8988T (cell line): ENCODE measurements around the gene NBEAL2.

ENCODE experiments used
- DNase-seq: peaks from one replicate; pipeline ENCODE4 v3.0.0; 2011

NBEAL2 gene

GRCh38 chr3:47000198-47000815 lies 20.8 kb downstream of the NBEAL2 start:
- peak; percentile 78 for DNase-seq

- DNase-seq: no peak
These were observed 21.7 kb downstream of the NBEAL2 start for GRCh38 chr3:47000922-47001730.

GRCh38 chr3:47001731-47002170 lies 22.3 kb downstream of the NBEAL2 start:
- DNase-seq: no peak

GRCh38 chr3:47002171-47003055 lies 22.9 kb downstream of the NBEAL2 start:
- DNase-seq: peak; percentile 77

- no peak for DNase-seq
These were observed 23.6 kb downstream of the NBEAL2 start for GRCh38 chr3:47003056-47003410.

- peak; percentile 34 for DNase-seq
These were observed 24.2 kb downstream of the NBEAL2 start for GRCh38 chr3:47003461-47004368.

GRCh38 chr3:47004369-47005211 lies 25.1 kb downstream of the NBEAL2 start:
- DNase-seq: peak; percentile 41

GRCh38 chr3:47005212-47006144 lies 26.0 kb downstream of the NBEAL2 start:
- peak; percentile 54 for DNase-seq

GRCh38 chr3:47006145-47006651 lies 26.7 kb downstream of the NBEAL2 start:
- DNase-seq: peak; percentile 54

- peak; percentile 38 for DNase-seq
These were observed 27.5 kb downstream of the NBEAL2 start for GRCh38 chr3:47007001-47007400.

GRCh38 chr3:47007482-47008233 lies 28.2 kb downstream of the NBEAL2 start:
- DNase-seq: peak; percentile 68

- peak; percentile 35 for DNase-seq
These were observed 28.8 kb downstream of the NBEAL2 start for GRCh38 chr3:47008234-47008796.

- DNase-seq: no peak
These were observed 29.4 kb downstream of the NBEAL2 start for GRCh38 chr3:47008851-47009224.

- peak; percentile 45 for DNase-seq
These were observed 30.0 kb downstream of the NBEAL2 start for GRCh38 chr3:47009225-47010110.

GRCh38 chr3:47010111-47010712 lies 30.7 kb downstream of the NBEAL2 start:
- no peak for DNase-seq

GRCh38 chr3:47010910-47011309 lies 31.4 kb downstream of the NBEAL2 start:
- no peak for DNase-seq

GRCh38 chr3:47011371-47011770 lies 31.9 kb downstream of the NBEAL2 start:
- no peak for DNase-seq
